ENCODE measurements around the gene ABR.
A peak's percentile ranks its signal among the peaks of the same experiment; 100 is the strongest.
"Not testable (repeated sequence)": the region's sequence is repeated elsewhere in the genome, so short reads cannot be mapped to it uniquely, and the experiment has no call there.

ABR gene

DNA sequence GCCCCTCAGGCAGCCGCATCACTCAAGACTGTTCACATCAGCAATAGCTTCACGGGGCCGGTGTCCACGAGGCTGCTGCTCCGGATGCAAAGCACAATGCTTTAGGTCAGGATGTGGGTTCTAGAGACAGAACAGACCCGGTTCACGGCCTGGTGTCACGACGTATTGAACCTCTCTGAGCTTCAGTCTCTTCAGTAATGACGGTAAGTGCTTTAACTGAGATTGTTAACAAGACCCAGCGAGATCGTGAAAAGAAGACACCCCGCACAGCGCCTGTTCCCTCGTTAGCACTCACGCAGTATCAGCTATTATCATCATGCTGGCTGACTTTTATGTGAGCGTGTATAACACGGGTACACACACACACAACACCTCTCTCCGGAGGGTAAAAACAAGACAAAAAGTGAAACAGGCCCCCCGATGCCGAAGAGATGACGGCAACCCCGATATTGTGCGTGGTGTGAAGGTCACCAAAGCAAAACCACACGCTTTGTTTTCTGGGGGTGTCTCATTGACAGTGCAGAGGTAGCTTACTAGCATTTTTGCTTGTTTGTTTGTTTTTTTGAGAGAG, 21.4 kb upstream of the ABR start:
- DNase-seq = no peak

DNA sequence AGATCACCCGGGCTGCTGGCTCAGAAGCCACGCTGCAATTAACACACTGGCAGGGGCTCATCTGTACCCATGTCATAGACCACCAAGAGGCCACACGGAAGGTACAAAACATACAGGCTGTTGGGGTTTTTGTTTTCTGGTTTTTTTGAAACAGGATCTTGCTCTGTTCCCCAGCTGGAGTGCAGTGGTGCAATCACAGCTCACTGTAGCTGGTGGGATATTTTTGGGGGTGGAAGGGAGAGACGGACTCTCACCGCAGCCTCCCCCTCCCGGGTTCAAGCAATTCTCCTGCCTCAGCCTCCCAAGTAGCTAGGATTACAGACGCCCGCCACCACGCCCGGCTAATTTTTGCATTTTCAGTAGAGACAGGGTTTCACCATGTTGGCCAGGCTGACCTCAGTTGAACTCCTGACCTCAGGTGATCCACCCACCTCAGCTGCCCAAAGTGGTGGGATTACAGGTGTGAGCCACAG, 19.5 kb upstream of the ABR start:
- DNase-seq = not testable (repeated sequence)

DNA sequence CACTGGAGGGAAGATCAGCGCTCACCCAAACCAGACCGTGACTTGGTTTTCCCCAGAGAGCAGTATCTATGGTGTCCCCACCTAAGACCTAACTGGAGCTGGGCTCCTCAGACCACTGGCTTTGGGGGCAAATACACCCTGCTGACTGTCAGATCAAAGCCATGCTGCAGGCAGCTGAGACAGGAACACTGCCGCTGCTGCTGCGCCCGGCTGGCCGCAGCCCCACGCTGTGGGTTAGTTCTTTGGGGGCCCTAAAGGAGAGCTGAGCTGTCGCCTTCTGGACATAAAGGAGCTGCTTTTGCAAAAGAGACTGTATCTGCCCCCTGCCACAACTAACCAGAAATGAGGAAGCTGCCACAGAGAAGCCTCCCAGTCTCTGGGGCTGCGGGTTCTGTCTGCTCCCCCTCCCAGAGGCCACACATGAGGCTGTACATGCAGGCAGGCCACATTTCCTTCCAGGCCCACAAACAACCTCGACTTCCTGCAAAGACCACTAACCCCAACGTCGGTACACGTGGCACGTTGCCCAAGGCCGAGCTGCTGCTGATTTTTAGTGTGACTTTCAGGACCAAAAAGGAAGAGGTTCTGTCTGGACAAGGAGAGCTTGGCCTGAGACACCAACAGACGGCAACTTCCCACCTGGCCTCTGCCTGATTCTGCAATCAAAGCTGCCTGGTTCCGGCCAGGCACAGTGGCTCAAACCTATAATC, 18.2 kb upstream of the ABR start:
- peak; percentile 74 for DNase-seq

DNA sequence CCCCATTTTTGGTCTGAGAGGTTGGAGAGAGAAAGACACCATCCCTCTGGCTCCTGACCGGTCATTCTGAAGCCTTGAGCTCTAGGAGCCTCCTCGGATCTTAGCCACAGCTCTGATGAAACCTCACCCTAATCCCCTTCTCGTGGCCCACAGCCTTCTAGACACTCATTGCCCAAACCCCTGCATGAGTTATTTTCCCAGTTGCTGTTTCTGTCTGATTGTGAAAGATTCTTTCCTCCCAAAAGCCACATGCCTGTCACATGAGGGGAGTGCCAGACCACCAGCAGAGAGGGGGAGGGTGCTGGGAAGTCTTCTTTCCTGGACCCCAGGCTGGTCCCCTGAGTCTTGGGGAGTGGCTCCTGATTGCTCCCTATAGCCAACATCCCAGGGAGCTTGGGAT, 17.6 kb upstream of the ABR start:
- peak; percentile 86 for DNase-seq

DNA sequence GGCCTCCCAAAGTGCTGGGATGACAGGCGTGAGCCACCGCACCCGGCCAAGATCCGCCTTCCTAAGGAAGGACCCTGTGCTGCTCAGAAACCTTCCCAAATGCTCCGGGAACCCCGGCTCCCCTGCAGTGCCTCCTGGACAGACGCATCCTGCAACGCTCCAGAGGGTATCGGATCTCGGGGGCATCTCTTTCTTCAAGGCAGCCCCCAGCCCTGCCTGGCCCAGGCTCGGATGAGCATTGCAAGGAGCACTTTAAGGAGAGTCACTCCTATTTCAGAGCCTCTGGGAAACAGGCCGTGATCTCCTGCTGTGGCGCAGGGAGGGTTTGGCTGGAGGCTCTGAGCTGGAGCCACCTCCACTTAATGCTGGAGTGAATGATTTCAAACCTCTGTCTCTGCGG, 17.2 kb upstream of the ABR start:
- no peak for DNase-seq

DNA sequence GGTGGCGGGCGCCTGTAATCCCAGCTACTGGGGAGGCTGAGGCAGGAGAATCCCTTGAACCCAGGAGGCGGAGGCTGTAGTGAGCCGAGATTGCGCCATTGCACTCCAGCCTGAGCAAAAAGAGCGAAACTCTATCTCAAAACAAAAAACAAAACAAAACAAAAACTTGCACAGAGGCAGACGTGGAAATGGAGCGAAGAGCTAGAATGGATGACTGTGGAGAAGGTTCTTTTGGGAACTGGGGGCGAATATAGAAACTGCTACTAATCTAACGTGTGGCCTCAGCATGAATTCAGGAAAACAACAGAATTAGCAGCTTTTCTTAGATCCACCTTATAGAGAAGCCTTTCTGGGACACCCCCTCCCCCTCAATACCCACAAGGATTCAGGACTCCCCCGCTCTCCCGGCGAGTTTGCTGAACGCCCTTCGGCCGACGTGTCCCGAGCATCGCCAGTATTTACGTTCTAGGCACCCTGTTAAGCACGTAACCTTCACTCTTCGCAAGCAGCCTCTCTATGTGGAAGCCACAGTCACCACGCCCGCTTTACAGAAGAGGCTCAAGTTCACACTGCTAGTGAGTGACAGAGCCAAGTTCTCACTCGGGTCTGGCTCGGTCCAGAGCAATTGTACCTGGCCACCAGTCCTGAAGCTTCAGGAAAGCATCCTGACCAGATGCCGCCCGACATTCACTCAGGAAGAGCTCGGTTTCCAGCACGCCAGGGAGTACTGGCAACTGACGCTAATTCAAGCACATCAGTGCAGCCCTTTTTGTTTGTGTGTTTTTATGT, 13.3 kb upstream of the ABR start:
- no peak for DNase-seq

DNA sequence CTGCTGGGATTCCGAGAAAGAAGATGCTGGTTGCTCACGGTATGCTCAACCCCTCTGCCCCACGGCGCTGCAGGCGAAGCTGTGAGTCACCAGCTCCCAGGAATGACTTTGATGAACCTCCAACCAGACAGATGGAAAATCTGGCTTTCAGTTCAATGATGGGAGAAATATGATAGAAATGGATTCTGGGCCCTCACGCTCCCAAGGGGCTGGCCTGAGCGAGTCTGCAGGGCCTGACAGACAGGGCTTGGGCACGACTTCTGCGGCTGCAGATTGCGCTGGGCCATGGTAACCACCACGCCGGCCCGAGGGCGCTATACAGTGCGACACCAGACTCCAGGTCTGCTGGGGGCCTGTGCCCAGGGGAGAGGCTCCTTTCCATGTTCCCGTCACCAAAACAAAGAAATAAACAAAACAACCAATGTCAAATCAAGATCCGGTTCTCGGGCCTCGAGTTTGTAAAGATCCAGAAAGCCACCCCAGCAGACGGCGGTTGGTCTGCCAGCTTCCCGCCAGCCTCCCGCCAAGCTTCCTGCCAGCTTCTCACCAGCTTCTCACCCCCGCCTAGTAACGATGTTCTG, 11.1 kb upstream of the ABR start:
- DNase-seq = peak; percentile 75

DNA sequence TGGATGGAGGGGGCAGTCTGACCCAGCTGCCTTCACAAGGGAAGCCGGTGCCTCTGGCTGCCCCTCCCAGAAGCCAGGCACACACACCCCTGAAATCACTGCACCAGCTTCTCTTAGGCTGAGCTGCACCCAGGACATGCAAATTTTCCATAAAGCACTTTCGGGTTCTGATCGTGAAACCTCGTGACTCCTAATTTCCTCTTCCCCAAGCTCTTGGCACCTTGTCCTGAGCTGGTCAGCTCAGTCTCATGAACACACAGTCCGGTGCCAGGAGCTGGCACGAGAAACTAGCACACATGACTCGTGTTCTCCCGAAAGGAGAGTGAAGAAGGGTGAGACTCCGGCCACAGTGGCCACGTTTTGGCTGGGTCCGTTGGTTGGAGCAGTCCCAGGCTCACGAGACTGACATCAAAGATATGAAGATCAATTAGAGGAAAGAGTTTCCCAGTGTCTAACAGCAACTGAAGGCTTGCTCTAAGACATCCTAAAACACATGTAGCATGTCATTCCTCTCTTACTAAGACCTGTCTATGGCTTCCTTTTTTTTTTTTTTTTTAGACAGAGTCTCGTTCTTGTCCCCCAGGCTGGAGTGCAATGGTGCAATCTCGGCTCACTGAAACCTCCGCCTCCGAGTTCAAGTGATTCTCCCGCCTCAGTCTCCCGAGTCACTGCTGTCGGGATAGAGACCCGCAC, 9.2 kb upstream of the ABR start:
- DNase-seq = no peak

DNA sequence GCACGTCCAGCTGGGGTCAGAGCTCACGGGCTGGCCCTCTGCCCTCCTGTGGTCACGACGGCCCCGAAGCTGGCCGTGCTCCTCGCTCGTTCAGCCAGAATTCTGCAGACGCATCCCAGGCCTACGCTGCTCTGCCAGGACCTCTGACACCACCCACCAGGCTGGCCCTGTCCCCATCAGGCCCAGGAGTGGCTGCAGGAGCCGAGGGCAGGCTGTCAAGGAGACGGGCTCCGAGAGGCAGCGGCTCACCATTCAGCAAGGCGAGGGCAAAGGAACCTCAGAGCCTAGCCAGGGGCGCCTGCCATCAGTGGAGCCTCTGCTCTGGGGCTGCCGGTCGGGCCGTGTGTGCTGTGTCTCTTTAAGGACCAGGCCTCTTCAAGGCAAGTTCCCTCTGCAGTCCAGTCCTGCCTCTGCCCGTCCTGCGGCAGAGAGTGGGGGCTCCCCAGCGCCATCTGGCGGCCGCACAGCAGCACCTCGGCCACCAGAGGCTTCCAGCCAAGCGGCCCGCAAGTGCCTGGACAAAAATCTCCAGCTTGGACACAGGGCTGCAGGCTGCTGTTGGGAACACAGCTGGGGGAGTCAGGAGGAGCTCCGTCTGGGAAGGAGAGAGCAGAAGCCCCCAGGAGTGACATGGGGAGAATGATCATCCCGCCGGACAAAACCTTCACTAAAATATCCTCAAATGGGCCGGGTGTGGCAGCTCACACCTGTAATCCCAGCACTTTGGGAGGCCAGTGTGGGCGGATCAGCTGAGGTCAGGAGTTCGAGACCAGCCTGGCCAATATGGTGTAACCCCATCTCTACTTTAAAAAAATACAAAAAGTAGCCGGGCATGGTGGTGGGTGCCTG, 7.4 kb upstream of the ABR start:
- peak; percentile 81 for DNase-seq

DNA sequence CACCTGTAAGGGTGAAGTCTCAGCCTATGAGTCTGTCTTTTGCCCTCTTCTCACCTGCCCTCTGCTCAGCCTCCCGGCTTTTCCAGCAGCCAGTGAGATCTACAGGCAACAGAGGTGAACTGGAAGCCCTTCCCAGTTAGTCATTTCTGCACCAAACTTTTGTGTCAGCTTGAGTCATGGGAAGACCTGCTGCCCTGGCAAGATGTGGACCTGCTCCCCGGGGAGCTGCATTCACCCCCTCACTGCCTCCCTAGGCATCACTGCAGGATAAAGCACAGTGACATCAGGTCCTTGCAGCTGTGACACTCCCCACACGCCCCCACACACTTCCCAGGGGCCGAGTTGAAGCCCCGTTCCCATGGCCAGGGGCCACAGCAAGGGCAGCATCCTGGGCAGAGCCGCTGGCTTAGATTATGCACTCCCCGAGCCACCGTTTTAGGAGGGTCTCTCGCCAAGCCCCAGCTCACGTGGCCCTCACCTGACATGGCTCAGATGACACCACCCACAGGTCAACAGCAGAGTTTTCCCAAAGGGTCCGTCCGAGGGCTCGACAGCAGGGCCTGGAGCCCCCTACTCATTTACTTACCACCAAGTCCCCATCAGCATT, 6.5 kb upstream of the ABR start:
- peak; percentile 61 for DNase-seq

DNA sequence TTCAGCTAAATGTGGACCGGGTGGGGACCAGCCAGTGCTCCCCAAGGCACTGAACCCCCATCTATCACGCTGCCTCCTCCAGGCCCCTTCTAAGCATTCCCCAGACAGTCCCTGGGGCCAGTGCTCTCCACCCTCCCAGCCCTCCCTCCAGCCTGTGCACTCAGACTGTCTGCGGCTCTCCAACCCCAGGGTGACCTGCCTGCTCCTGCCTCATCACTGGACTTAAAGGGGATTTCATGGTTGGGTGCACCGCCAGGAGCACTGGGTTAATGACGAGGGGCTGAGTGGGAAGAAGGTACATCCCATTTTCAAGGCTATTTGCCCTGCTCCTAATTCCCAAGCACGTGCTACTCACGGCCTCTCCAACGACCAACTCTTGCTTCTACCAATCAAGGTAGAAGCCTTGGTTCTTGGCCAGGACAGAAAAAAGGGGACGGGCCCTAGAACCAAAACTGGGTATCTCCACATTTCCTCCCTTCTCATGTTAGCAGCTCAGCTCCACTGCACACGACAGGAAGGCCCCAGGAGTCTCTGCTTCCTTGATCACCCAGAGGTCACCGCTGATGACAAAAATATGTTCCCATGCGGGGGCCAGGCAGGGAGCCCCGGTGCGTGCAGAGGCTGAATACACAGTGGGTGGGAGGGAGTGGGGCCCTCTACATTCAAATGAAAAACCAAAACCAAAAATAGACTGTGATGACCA, 3.5 kb upstream of the ABR start:
- DNase-seq = no peak

DNA sequence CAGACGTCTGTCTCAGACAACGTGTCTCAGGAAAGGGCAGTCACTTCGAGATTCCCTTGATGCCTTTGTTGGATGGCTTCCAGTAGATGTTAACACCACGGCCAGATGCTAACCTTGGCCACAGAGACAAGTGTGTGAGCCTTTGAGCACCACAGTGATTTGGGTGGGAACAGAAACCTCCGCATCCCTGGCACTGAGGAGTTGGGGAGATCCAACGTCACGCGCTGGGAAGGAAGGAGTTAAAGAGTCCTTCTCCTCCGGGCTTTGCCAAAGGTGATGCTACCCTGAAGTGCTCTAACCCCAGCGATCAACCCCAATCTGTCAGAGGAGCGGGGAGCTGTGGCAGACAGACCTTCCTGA, 3.0 kb upstream of the ABR start:
- DNase-seq = no peak

DNA sequence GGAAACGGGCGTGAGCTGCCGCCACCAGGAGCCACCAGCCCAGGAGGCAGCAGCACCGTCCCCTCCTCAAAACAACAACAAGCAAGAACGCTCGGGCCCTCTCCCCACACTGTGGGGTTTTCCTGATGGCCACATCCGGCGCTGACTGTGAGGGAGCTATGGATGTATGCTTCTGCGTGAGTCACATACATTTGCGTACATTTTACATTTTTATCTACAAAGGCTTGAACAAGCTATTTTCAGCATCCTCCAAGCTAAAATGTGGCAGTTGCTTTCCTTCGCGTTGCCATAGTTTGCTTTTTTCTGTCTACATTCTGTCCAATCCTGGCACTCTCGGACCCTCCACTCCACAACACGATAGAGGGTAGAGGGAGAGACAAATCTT, 2.0 kb upstream of the ABR start:
- peak; percentile 83 for DNase-seq

DNA sequence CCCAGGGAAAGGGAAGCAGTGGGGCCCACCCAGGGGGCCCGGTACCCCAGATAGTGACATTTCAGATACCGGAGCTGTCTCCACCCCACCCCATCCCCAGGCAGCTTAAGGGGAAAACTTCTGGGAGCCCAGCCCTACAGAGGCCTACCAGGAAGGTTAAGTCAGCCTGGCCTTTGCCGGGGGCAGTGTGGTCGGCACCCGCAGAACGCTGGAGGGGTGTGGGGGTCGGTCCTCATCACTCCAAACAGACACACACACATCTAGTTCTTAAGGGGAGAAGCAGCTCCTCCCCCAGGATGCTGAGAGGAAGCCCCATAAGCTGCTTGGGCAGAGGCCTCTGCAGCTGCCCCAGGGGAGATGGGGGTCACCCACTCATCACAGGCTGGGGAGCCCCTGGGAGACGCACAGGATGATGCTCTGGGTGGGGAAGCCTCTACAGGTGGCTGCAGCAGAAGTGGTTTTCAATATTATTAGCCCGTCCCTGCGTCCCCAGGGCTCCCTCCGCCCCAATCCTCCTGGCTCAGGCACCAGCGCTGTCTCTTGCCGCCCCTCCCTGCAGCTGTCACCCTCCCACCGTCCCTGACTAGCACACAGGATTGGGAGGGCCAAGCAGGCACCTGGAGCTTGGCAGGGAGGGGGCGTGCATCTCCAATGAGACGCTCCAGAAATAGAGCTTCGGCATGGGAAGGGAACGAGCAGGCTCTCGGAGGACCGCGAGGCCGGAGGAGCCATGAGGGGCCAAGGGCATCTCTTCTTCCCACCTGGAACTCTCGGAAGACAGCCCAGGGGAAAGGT, 1.4 kb upstream of the ABR start:
- peak; percentile 29 for DNase-seq

DNA sequence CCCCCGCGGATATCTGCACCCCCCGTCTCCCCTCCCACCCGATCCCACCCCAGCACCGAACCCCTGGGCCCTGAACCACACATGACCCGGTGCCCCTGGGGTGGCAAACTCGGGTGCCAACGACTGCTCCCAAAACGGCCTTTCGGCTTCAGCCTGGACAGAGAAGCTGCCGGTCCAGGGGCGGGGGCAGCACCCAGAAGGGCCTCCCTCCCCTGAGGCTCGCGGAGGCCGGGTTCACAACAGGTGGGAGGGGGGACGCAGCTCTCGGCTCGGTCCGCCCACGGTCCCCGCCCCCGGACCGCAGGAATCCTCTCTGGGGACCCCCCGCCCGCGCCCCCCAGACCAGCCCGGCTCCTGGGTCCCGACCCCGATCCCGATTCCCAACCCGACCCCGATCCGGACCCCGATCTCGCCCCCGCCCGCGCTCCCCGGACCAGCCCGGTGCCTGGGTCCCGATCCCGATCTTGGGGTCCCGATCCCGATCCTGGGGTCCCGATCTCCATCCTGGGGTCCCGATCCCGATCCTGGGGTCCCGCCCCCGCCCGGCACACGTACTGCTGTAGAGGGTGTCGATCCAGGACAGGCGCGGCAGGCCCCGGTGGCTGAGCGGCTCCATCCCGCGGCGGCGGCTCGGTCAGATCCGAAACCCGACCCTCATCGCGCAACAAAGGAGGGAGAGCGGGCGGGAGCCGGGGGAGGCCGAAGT, 516 bp downstream of the ABR start:
- DNase-seq = peak; percentile 45

DNA sequence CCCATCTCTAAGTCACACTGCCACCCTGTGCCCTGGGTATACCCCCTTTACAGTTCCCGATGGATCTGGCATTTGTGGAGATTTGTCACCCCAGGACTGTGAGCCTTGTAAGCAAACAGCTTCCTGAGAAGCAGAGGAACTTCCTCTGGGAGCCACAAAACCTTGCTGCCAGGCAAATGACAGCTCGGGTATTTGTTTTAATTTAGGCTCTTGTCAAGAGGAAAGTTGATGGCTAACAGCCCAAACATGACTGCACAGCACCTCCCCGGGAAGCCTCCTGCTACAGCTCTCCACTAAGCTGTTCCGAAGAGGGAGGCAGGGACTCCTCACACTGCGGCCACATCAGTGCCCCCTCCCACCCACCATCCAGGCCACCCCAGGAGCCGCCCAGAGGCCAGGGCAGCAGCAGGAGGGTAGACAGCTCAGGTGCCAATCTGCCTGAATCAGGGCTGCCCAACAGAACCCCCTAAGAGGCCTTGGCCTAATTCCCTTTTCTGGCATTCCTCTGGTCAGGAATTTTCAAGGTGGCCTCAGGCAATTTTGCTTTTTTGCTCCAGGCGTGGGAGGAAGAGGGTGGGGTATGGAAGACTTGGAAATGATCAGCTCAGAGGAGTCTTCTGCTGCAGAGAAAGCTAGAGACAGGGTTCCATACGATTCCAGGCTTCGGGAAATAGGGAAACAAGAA, 2.6 kb downstream of the ABR start:
- peak; percentile 61 for DNase-seq

DNA sequence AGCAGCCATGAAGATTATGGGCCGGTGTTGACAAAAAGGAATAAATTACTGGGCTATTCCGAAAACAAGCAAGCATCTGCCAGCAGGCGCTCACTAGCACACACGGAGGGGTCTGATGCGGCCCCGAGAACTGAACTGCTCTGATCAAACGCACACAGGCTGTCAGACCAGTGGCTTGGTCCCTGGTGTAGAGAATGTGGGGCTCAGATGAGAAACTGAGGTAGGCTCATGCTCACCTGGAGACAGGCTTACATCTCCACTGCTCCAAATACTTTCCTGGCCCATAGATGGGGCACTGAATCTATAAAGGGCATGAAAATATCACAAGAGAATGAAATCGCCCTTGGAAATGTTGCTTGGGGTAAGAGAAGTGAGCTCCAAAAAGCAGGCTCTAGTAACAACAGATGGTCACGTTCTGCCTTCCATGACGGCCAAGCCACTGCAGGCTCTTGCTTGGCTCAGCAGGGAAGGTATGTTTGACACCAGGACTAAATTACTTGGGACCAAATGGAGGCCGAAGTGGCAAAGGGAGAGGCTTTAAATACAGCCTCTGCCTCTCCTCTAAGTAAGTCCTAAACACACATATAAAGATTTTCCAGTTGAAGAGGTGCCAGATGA, 5.4 kb downstream of the ABR start:
- no peak for DNase-seq

All from fibroblast of skin of right biceps (primary cell).